Measurements from ENCODE around the gene ABCB10.
"Not testable (repeated sequence)": the region's sequence is repeated elsewhere in the genome, so short reads cannot be mapped to it uniquely, and the experiment has no call there.

ABCB10 gene

DNA sequence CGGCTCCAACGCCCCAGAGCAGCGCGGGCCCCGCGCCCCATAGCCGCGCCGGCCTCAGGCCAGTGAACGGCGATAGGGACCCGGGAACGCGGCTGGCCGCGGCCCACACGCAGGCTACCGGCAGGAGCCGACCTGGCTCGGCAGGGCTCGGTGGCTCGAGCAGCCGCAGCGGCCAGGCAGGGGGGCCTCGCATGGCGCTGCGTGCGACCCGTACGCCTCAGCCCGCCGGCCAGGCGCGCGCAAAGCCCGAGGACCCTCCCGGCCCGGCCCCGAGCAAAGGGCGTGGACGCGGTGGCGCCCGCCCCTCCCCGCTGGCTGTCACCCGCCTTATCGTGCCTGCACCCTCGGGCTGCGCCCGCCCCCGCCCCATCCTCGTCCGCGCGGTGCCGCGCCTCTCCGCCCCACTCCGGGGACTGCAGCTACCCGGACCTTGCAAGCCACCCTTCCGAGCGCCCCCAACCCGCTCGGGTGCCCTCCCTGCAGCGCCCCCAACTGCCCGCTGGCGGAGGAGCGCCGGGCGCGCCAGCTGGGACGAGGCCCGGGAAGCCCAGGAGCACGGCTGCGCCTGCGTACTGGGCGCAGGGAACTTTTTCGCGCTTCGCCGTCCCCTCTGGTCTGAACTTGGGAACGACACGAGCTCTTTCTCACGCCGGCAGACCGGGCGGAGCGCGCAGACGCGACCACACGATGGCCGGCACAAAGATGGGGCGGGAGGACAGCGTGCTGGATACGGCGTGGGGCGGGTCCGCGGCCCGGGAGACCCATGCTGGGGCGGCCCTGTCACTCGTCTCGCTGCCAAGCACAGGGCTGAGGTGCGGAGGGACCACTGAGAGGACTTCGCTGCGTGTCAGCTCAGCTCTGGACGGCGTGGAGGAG is at the start of gene ABCB10:
Gene ABCB10 (minus strand): TSS at position 248 of the 876 bp plus-strand sequence. CDS start 55 bp downstream, at position 193.
- DNase-seq (ENCODE audit: low spot score) = peak; percentile 91

DNA sequence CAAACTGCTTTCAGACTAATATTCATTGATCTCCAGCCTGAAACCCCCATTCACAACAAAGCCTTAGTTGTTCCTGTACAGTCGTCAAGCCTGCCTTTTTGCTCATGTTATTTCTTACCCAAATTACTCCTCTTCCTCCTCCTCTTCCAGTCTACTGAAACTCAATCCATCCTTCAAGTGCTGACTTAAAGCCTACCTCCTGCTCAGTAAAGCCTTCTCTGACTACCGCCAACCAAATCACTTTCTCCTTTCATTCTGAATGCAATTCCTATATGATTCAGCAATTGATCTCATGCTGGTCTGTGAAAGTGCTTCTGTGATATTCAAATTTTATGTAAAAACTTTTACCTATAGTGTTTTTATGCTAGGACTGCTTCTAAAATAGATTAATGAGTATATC is 48.9 kb upstream of the ABCB10 start:
- no peak for DNase-seq (ENCODE audit: low spot score)

DNA sequence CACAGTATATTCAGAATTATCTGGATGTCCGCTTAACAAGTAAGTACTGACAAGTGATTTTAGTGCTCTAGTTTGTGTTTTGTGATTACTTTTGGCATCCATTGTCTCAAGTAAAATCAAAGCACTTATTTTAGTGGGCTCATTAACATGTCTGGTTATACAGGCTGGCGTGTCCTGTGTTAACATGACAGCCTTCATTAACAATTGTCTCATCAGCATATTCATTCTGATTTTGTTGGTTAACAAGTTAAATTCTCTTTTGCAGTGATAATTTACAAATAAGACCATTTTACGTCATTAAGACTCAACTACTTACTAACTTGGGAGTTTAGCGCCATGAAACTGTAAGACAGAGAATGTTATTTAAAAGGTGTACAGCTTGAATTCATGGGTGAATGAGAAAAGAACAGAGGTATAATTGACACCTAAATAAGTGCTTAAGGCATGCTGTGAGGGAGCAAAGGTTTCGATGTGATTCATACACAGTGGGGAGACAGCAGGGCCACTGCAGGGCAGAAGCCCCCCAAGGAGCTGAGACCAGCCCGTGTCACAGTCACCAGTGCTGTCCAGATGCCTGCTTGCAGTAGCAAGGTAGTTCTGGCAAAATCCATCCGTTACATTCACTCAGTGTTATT is 45.0 kb upstream of the ABCB10 start:
- no peak for DNase-seq (ENCODE audit: low spot score)

DNA sequence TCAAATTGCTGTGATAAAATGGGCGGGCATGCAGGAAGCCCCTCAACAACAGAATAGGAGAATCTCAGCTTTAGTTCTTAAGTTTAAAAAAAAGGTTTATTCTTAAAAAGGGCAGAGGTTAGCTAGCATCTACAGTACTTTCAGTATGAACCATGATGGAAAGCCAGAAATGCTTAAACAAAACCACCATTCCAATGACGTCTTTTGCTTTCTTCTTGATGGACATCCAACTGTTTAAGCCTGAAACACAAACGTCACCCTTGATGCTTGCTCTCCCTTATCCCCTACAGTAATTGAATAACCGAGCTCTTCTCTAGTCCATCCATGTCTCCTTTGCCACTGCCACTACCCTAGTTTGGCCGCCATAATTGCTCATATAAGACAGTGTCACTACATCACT is 41.7 kb upstream of the ABCB10 start:
- DNase-seq (ENCODE audit: low spot score) = no peak

DNA sequence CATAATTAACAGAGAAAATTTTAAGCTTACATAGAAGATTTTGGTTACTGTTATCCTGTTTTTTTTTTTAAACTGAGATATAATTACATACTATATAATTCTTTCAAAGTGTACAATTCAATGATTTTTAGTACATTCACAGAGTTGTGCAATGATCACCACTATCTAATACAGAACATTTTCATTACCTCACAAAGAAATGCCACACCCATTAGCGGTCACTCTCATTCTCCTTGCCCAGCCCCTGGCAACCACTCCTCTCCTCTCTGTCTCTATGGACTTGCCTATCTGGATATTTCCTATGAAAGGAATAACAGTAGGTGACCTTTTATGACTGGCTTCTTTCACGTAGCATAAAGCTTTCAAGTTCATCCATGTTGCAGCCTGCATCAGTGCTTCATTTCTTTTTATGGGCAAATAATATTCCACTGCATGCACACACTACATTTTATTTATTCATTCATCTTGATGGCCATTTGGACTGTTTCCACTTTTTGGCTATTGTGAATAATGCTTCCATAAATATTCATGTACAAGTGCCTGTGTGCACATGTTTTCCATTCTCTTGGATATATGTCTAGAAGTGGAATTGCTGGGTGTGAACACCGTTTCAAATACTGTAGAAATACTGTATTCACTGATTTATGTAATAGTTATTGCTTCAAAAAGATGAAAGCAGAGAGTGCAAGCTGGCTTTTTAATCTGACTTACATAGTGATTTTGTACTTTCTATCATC is 40.9 kb upstream of the ABCB10 start:
- DNase-seq (ENCODE audit: low spot score) = peak; percentile 10

DNA sequence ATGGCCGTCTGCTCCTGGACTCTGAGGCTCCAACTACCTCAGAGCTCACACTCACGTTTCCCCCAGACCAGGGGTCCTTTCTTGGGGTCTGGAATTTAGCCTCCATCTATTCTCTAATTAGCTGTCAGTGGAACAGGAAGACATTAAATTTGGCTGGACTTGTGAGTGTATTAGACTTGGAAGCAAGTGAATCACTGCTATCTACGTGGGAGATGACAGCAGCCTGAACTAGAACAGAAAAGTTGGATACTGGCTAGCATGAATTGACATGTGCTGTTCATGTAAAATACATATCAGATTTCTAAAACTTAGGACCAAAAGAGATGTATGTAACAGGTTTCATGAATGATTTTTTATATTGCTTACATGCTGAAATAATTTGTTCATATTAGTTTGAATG is 39.4 kb upstream of the ABCB10 start:
- DNase-seq (ENCODE audit: low spot score) = no peak

DNA sequence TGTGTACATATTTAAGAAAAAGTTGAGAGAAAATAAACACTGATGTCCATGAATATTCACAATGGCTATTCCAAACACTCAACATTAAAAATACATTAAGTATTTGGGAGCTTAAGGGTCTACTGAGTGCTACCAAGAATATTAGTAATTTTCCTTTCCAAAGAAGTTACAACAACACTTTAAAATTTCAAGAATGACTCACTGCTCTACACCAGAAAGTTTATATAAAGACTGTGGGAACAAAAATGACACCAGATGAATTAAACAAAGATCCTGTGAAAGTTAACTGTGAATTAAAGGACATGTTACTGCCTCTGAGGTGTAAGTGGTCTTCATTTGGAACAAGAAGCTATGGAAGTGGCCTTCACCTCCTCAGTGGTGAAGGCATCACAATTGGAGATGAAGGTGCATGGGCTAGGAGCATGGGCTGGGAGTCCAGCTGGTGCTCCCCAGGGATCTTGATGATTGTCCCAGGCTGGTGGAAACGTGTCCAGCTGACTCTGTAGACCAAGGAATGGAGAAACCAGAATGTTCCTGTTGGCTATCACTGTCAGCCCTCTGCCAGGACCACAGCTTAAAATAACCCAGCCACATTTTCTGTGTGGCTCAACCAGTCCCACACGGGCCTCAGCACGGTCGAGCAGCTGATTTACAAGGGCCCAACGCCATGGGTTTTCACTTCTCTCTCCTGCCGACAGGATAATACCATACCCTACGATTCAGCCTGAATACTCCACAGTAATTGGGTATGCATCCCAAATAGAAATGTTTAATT is 38.6 kb upstream of the ABCB10 start:
- no peak for DNase-seq (ENCODE audit: low spot score)

DNA sequence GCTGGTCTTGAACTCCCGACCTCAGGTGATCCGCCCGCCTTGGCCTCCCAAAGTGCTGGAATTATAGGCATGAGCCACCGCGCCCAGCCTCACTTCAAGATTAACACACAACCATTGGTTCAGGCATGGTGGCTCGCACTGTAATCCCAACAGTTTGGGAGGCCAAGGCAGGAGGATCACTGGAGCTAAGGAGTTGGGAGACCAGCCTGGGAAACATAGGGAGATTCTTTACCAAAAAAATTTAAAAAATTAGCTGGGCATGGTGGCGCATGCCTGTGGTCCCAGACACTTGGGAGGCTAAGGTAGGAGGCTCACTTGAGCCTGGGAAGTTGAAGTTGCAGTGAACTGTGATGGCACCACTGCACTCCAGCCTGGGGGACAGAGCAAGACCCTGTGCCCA is 37.4 kb upstream of the ABCB10 start:
- DNase-seq (ENCODE audit: low spot score) = not testable (repeated sequence)

DNA sequence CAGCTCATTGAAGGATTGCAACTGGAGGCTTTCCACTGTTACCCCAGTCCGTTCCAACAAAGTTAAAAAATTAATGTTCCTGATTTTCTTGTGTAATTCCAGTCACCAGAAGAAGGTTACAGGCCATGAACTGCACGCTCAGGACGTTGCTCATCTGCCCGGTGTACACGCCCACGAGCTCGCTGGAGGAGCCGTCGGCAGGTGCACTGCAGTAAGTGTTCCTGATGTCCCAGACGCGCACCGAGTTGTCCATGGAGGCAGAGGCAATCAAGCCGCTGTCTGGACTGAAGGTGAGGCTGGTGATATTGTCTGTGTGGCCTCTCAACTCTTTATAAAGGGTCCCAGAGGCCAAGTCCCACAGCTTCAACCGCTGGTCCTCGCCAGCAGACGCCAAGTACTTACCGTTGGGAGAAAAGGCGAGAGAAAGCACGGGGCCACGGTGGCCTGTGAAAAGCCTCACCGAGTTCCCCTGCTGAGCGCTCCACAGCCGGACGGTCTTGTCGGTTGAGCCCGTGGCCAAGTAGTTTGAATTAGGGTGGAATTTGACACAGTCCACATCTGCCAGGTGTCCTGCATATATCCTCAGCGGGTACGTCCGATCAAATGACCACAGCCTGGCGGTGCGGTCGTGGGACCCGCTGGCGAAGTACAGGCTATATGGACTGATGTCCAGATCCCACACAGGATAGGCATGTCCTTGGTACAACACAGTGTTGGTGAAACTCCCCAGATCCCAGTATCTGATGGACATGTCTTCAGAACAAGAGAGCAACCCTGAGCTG is 35.9 kb upstream of the ABCB10 start:
- no peak for DNase-seq (ENCODE audit: low spot score)

DNA sequence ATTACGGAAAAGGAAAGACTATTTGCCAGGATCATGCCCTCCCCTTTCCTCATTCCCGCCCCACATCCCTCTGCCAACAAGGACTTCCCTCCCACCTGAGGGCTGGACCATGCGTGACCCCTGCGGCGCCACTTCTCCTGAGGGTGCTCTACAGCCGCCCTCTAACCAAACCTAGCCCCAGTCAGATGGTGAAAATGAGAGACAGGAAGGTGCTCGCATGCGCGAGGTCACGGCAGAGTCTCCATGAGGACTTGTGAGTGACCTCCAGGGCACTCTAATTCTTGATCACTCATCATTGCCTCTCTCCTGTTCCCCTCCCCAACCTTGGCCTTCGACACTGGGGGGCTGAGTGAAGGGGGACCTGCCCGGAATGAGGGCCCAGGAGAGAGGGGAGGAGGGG is 35.3 kb upstream of the ABCB10 start:
- no peak for DNase-seq (ENCODE audit: low spot score)

DNA sequence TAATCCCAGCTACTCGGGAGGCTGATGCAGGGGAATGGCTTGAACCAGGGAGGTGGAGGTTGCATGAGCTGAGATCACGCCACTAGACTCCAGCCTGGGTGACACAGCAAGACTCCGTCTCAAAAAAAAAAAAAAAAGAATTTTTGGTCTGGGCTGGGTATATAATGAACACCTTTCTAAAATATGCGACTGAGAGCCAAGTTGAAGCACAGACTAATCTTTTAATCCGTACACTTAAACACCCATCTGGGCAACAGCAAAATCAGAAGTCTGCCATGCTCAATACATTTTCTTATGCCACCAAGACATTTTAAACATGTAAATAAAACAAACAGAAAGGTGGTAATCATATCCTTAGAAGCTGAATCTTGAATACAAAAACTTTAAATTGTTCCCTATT is 31.6 kb upstream of the ABCB10 start:
- DNase-seq (ENCODE audit: low spot score) = no peak

DNA sequence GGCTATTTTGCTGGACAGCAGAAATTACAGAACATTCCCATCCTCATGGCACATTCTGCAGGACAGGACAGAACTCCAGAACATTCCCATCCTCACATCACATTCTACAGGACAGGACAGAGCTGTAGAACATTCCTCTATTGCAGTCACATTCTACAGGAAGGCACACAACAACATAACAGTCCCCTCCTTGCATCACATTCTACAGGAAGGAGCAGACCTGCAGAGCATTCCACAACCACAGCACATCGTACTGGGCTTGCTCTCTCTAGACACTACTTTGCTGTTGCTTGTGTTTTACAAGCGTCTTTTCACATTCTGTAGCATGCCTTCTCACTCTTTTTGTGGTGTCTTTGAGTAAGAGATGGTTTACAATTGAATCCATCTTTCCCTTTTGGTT is 26.8 kb upstream of the ABCB10 start:
- DNase-seq (ENCODE audit: low spot score) = no peak

DNA sequence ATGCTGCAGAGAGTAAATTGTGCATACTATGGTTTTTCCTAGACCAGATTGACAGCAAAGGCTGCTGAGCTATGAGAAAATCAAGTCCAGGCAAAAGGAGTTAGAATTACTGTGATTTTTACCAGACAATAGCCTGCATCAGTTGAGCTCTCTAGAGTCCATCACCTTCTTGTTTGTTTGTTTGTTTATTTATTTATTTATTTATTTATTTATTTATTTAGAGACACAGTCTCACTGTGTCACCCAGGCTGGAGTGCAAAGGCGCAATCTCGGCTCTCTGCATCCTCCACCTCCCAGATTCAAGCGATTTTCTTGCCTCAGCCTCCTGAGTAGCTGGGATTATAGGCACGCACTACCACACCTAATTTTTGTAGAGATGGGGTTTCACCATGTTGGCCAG is 24.2 kb upstream of the ABCB10 start:
- DNase-seq (ENCODE audit: low spot score) = no peak

DNA sequence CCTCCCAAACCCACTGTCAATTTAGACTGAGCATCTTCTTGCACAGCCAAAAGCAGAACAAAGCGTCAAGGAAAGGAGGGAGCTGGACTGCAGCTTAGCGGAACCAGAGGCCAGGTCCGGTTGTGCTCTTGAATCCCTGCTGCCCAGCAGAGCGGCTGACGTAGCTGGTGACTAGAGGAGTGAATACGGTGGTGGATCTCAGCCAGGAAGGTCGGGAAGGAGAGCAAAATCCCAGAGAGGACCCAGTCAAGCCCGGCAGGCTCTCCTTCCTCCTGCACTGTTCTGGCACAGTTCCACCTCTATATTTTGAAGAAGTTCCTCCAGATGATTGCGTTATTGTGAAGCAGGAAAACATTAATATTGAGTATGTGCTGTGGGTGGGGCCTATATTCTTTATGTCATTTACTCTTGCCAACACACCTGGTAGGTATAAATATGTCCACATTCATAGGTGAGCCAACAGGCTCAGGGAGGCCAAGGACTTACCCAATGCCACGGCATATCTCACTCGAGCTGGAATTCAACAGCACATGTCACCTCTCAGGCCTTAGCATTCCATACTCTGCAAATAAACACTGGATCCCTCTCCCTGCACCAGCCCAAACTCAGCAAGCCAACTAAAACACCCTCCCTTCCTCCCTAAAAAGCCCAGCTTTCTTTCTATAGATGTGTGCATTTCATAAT is 23.6 kb upstream of the ABCB10 start:
- no peak for DNase-seq (ENCODE audit: low spot score)

DNA sequence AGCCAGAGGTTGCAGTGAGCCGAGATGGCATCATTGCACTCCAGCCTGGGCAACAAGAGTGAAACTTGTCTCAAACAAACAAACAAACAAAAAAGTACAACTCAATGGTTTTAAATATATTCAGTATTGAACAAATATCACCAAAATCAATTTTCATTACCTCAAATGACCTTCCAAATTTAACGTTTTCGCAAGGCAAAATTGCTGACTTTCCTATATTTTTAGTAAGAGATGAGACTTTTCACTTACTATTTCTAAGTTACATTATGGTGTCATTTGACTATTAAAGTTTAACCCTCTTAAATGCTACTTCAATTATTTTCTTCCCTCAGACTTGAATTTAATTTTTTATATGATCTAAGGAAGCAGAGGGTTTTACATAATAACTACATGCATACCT is 23.0 kb upstream of the ABCB10 start:
- DNase-seq (ENCODE audit: low spot score) = no peak

DNA sequence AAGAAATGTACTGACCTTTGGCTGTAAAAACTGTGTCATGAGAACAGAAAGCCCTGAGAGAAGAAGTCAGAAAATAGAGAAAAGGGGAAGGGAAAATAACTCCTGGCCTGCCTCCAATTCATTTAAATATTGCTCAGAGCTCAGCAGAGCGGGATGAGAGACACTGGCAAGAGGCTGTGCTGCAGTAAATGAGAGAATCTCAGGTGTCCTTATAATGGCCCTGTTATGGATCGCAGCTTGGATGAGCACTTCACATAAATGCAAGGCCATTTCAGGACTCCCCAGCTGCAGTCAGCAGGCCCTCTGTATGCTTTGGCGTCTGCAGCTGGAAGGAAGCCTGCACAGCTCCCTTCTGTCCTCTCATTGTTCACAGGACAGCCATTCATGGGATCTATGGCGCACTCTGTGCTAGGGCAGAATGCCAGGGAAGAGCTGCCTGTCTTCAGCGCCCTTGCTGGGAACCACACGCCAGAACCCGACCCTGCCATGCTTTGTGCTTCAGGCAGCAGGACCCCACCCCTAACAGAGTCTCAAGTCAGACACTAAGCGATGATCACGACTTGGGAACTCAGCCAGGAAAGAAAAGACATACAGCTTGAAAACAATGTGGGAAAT is 20.7 kb upstream of the ABCB10 start:
- no peak for DNase-seq (ENCODE audit: low spot score)

DNA sequence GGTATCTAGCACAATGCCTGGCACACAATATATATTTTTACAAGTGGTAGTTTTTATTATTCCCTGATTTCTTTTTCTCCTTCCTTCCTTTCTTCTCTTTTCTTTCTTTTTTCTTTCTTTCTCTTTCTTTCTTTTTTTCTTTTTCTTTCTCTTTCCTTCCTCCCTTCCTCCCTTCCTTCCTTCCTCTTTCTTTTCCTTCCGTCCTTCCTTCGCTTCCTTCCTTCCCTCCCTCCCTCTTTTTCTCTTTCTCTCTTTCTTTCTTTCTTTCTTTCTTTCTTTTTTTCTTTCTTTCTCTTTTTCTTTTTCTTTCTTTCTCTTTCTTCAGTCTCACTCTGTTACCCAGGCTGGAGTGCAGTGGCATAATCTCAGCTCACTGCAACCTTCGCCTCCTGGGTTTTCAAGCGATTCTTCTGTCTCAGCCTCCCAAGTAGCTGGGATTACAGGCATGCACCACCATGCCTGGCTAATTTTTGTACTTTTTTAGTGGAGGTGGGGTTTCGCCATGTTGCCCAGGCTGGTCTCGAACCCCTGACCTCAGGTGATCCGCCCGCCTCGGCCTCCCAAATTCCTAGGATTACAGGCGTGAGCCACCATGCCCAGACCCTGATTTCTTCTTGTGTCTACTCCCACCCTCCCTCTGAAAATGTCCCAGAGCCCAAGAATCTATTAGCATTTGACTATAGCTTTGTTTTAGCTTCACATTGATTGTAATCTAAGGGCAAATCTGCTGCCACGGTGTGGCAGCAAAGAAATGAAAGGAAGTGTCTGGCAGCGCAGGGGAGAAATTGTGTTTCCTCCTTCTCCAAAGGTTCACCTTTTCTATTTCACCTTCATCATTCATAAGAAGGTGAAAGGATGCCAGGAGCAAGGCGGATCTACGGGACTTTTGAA is 19.9 kb upstream of the ABCB10 start:
- no peak for DNase-seq (ENCODE audit: low spot score)

DNA sequence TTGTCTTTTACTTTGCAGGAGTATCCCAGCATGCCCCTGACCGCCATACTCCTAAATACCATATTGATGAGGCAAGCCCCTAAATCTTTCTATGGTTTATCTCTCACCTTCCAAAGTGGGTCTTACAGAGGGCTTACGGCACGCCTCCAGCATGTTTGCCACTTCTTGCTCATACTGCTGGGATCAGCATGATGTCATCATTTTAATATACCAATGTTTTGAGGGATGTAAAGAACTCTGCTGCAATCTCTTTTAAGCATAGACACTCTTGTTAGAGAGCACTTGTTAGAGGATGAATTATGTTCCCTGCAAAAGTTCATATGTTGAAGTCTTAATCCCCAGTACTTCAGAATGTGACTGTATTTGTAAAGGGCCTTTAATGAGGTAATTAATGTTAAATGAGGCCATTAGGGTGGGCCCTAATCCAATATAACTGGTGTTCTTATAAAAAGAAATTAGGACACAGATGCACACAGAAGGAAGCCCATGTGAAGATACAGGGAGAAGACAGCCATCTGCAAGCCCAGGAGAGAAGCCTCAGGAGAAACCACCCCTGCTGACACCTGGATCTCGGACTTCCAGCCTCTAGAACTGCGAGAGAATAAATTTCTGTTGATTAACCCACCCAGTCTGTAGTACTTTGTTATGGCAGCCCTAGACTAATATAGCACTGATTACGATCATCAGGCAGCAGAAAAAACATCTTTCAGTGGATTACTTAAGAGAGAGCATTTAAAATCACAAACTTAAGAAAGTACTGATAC is 16.4 kb upstream of the ABCB10 start:
- no peak for DNase-seq (ENCODE audit: low spot score)

DNA sequence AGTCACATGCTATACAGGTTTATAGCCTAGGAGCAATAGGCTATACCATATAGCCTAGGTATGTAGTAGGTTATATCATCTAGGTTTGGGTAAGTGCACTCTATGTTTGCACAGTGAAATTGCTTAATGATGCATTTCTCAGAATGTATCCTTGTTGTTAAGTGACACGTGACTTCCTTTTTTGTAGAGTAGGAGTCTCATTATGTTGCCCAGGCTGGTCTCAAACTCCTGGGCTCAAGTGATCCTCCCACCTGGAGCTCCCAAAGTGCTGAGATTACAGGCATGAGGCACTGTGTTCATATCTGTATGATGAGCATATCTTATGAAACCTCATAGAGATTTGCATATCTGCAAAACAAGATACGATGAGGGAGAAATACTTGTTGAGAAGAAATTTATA is 13.8 kb upstream of the ABCB10 start:
- no peak for DNase-seq (ENCODE audit: low spot score)

All from hematopoietic multipotent progenitor cell treated with erythropoietin and hydrocortisone succinate and interleukin-3 and kit ligand, for 15 days (in vitro differentiated cells).